H9 (cell line): Measurements from ENCODE around the gene TIAM1. TPM values are rescaled to one million over a fixed set of nuclear protein-coding genes. Genes with fewer than 3 reads are reported as not detected.

ENCODE experiments used
- DNase-seq: peaks from one replicate; pipeline ENCODE4 v3.0.0-alpha.2; 2017
- H2AFZ ChIP-seq: one replicate; pipeline ENCODE4 v1.6.1; 2013; ENCODE audit warnings: mild to moderate bottlenecking, low read length, control low read depth, moderate library complexity
- H2AK5ac ChIP-seq: 2 replicates; pipeline ENCODE4 v1.6.1; 2013; ENCODE audit warnings: low read length, control low read depth, mixed read lengths; ENCODE audit not compliant: insufficient read length
- H2BK120ac ChIP-seq: one replicate; pipeline ENCODE4 v1.6.1; 2013; ENCODE audit warnings: low read depth, mild to moderate bottlenecking, low read length, control low read depth, inconsistent platforms; ENCODE audit not compliant: poor library complexity, severe bottlenecking
- H2BK12ac ChIP-seq: 2 replicates; pipeline ENCODE4 v1.6.1; 2013; ENCODE audit warnings: low read length, control low read depth, mixed read lengths, low read depth; ENCODE audit not compliant: insufficient read length
- H2BK15ac ChIP-seq: 2 replicates; pipeline ENCODE4 v1.6.1; 2013; ENCODE audit warnings: low read depth, low read length, control low read depth
- H2BK20ac ChIP-seq: one replicate; pipeline ENCODE4 v1.6.1; 2013; ENCODE audit warnings: low read depth, mild to moderate bottlenecking, low read length, control low read depth, inconsistent platforms; ENCODE audit not compliant: poor library complexity, severe bottlenecking
- H2BK5ac ChIP-seq: 2 replicates; pipeline ENCODE4 v1.6.1; 2013; ENCODE audit warnings: low read length, control low read depth, mixed read lengths; ENCODE audit not compliant: insufficient read length
- H3K14ac ChIP-seq: 2 replicates; pipeline ENCODE4 v1.6.1; 2013; ENCODE audit warnings: low read length, control low read depth; ENCODE audit not compliant: insufficient read depth
- H3K18ac ChIP-seq: 2 replicates; pipeline ENCODE4 v1.6.1; 2013; ENCODE audit warnings: low read depth, mild to moderate bottlenecking, mixed read lengths, low read length, control low read depth; ENCODE audit not compliant: insufficient read length
- H3K23ac ChIP-seq: 2 replicates; pipeline ENCODE4 v1.6.1; 2013; ENCODE audit warnings: low read length, control low read depth, mixed read lengths, low read depth; ENCODE audit not compliant: insufficient read length
- H3K23me2 ChIP-seq: 2 replicates; pipeline ENCODE4 v1.6.1; 2013; ENCODE audit warnings: low read depth, mild to moderate bottlenecking, mixed read lengths, low read length, control low read depth; ENCODE audit not compliant: insufficient read length, poor library complexity, severe bottlenecking
- H3K27ac ChIP-seq: 2 replicates; pipeline ENCODE4 v1.5.1; 2013; ENCODE audit warnings: low read length, control low read depth, mixed read lengths, low read depth; ENCODE audit not compliant: insufficient read length
- H3K27me3 ChIP-seq: 2 replicates; pipeline ENCODE4 v1.6.1; 2013; ENCODE audit warnings: low read length, control low read depth, inconsistent platforms; ENCODE audit not compliant: insufficient read depth
- H3K4ac ChIP-seq: 2 replicates; pipeline ENCODE4 v1.6.1; 2013; ENCODE audit warnings: low read depth, mild to moderate bottlenecking, control low read depth, inconsistent platforms, low read length, moderate library complexity
- H3K4me1 ChIP-seq: 2 replicates; pipeline ENCODE4 v1.6.1; 2013; ENCODE audit warnings: low read length, control low read depth, inconsistent platforms; ENCODE audit not compliant: insufficient read depth
- H3K4me2 ChIP-seq: 2 replicates; pipeline ENCODE4 v1.6.1; 2013; ENCODE audit warnings: low read length, control low read depth, mixed read lengths; ENCODE audit not compliant: insufficient read length, insufficient read depth
- H3K56ac ChIP-seq: 2 replicates; pipeline ENCODE4 v1.6.1; 2013; ENCODE audit warnings: low read depth, mild to moderate bottlenecking, mixed read lengths, low read length, control low read depth; ENCODE audit not compliant: insufficient read length
- H3K79me1 ChIP-seq: 2 replicates; pipeline ENCODE4 v1.6.1; 2013; ENCODE audit warnings: low read depth, mild to moderate bottlenecking, moderate library complexity, low read length, control low read depth, inconsistent platforms; ENCODE audit not compliant: insufficient read depth, poor library complexity, severe bottlenecking
- H3K79me2 ChIP-seq: 2 replicates; pipeline ENCODE4 v1.6.1; 2013; ENCODE audit warnings: low read length, control low read depth, inconsistent platforms; ENCODE audit not compliant: insufficient read depth
- H3K9ac ChIP-seq: 2 replicates; pipeline ENCODE4 v1.6.1; 2013; ENCODE audit warnings: low read length, control low read depth, mixed read lengths; ENCODE audit not compliant: insufficient read length; ENCODE audit errors: extremely low read depth
- H3K9me3 ChIP-seq: one replicate; pipeline ENCODE4 v1.6.1; 2013; ENCODE audit warnings: low read depth, low read length, inconsistent platforms; ENCODE audit not compliant: control insufficient read depth
- H3T11ph ChIP-seq: one replicate; pipeline ENCODE4 v1.6.1; 2013; ENCODE audit warnings: mild to moderate bottlenecking, low read length, control low read depth, inconsistent platforms
- H4K20me1 ChIP-seq: one replicate; pipeline ENCODE4 v1.6.1; 2013; ENCODE audit not compliant: control insufficient read depth, insufficient read length, insufficient read depth
- H4K5ac ChIP-seq: 2 replicates; pipeline ENCODE4 v1.6.1; 2013; ENCODE audit warnings: low read depth, mild to moderate bottlenecking, mixed read lengths, low read length, control low read depth; ENCODE audit not compliant: insufficient read length
- H4K8ac ChIP-seq: replicated peaks from 2 replicates; pipeline ENCODE4 v1.6.1; 2013; ENCODE audit warnings: low read length, control low read depth, mixed read lengths, low read depth; ENCODE audit not compliant: insufficient read length
- H4K91ac ChIP-seq: 2 replicates; pipeline ENCODE4 v1.6.1; 2013; ENCODE audit warnings: low read depth, mild to moderate bottlenecking, moderate library complexity, mixed read lengths, low read length, control low read depth; ENCODE audit not compliant: insufficient read length
- H3K27ac Mint-ChIP-seq, 3 experiments: 2 replicates in 2 of 3; 3 replicates in 1 of 3; pipeline ENCODE4 v1.8.0; 2020 to 2021; ENCODE audit warnings: mixed read lengths in 3 of 3, mild to moderate bottlenecking in 1 of 3, moderate library complexity in 1 of 3
- H3K27me3 Mint-ChIP-seq: 2 replicates; pipeline ENCODE4 v1.8.0; 2021; ENCODE audit warnings: low read depth, mild to moderate bottlenecking, moderate library complexity, mixed read lengths
- H3K36me3 Mint-ChIP-seq, 3 experiments: 2 replicates in 2 of 3; 3 replicates in 1 of 3; pipeline ENCODE4 v1.8.0; 2020 to 2021; ENCODE audit warnings: low read depth in 3 of 3, mixed read lengths in 3 of 3; ENCODE audit not compliant: insufficient read depth in 1 of 3
- H3K4me1 Mint-ChIP-seq, 2 experiments: 2 replicates each; pipeline ENCODE4 v1.8.0; 2020; ENCODE audit warnings: mixed read lengths in 2 of 2
- H3K4me3 Mint-ChIP-seq, 2 experiments: 2 replicates in 1 of 2; 3 replicates in 1 of 2; pipeline ENCODE4 v1.8.0; 2020 to 2021; ENCODE audit warnings: mild to moderate bottlenecking in 2 of 2, mixed read lengths in 2 of 2, moderate library complexity in 1 of 2
- H3K9me3 Mint-ChIP-seq, 2 experiments: 2 replicates in 1 of 2; 3 replicates in 1 of 2; pipeline ENCODE4 v1.8.0; 2020; ENCODE audit warnings: mild to moderate bottlenecking in 2 of 2, mixed read lengths in 2 of 2, moderate library complexity in 1 of 2
- WGBS: extraction: QIAGEN DNeasy Blood & Tissue Kit; methylation state at CpG from one replicate; pipeline ENCODE4 v1.1.7; 2013; ENCODE audit warnings: missing lambda C conversion rate, low lambda C conversion rate, mixed read lengths; ENCODE audit not compliant: insufficient read length; ENCODE audit errors: extremely low coverage; 5-methylcytosine and 5-hydroxymethylcytosine counted together
- total RNA-seq: library from RNA; stranded (reverse); gene quantifications from 2 replicates; pipeline ENCODE4 v1.2.1, GENCODE V29; 2021
- TF ChIP-seq, protein P1 (sequence below): fragments of 200-600 bp; sonication (generic); conservative IDR thresholded peaks from 3 replicates; pipeline ENCODE4 v1.8.0; 2021; ENCODE audit warnings: antibody characterized with exemption, mild to moderate bottlenecking

The TIAM1 gene
- total RNA-seq, 1 experiment from 2014 or later, result 23.1 TPM

DNA sequence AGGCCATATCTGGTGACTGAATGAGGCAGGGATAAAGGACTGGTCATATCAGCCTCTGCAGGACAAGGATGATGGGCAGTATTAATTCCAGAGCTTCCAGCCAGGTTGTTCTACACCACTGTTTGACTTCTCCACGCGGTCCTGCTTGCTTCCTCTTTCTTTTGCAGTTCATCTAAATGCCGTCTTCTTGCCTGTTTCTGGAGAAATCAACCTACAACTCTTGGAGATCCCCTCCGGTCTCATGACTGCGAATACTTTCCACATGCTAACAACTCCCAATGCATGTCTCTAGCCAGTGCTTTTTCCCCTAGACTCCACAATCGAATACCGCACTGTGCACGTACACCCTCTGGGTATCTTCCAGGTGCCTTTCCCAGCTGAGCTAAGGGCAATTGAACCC lies 14.1 kb upstream of the TIAM1 start:
- no peak overlapping the region for H2BK15ac ChIP-seq
- no peak overlapping the region for H2AK5ac ChIP-seq
- no peaks in the 10 kb centered on the region for H3K79me1 ChIP-seq
- no peak overlapping the region for H3K4me2 ChIP-seq
- Mint-ChIP-seq H3K4me1 (no peaks in the 10 kb centered on the region), H3K27me3 (no peaks in the 10 kb centered on the region), H3K27ac (no peak overlapping the region), H3K36me3 (no peaks in the 10 kb centered on the region), H3K9me3 (no peaks in the 10 kb centered on the region; a peak in 1 of 5 replicates), H3K4me3 (no peak overlapping the region)
- H3K4me1 ChIP-seq, result no peaks in the 10 kb centered on the region
- H3T11ph ChIP-seq, result no peak overlapping the region
- H3K4ac ChIP-seq, result no peak overlapping the region
- no peaks in the 10 kb centered on the region for H3K27me3 ChIP-seq
- H4K20me1 ChIP-seq, result no peaks in the 10 kb centered on the region
- H4K5ac ChIP-seq, result no peak overlapping the region
- H3K56ac ChIP-seq, result no peak overlapping the region
- no peaks in the 10 kb centered on the region for H3K9me3 ChIP-seq
- H2BK5ac ChIP-seq, result no peak overlapping the region
- no peak overlapping the region for H2BK12ac ChIP-seq
- H3K18ac ChIP-seq, result no peak overlapping the region
- no peak overlapping the region for H2BK20ac ChIP-seq
- H3K14ac ChIP-seq, result no peak overlapping the region
- H3K23ac ChIP-seq, result no peak overlapping the region
- TF ChIP-seq, protein P1, sequence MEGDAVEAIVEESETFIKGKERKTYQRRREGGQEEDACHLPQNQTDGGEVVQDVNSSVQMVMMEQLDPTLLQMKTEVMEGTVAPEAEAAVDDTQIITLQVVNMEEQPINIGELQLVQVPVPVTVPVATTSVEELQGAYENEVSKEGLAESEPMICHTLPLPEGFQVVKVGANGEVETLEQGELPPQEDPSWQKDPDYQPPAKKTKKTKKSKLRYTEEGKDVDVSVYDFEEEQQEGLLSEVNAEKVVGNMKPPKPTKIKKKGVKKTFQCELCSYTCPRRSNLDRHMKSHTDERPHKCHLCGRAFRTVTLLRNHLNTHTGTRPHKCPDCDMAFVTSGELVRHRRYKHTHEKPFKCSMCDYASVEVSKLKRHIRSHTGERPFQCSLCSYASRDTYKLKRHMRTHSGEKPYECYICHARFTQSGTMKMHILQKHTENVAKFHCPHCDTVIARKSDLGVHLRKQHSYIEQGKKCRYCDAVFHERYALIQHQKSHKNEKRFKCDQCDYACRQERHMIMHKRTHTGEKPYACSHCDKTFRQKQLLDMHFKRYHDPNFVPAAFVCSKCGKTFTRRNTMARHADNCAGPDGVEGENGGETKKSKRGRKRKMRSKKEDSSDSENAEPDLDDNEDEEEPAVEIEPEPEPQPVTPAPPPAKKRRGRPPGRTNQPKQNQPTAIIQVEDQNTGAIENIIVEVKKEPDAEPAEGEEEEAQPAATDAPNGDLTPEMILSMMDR, result no peak
- no peak overlapping the region for H2AFZ ChIP-seq
- no peaks in the 10 kb centered on the region for H3K23me2 ChIP-seq
- no peak overlapping the region for H4K8ac ChIP-seq
- DNase-seq, result no peak
- no peaks in the 10 kb centered on the region for H3K79me2 ChIP-seq
- H2BK120ac ChIP-seq, result no peak overlapping the region
- H3K9ac ChIP-seq, result no peak overlapping the region
- no CpG with 5 or more reads among the region's 8 CpGs for WGBS
- H4K91ac ChIP-seq, result no peak overlapping the region
- H3K27ac ChIP-seq, result no peak overlapping the region
